Head of caudate nucleus (tissue), 42 donors: ENCODE data around the gene RAB1A.

Experiments
- DNase-seq, 42 donors: peaks; one replicate each; pipeline versions ENCODE4 v3.0.0 to v3.0.0-alpha.2; 2020 to 2021; ENCODE audit warnings: mixed read lengths in 7 of 42
- intact Hi-C: fragments of 100-400 bp; cut with DNase I; formaldehyde crosslinking; loops from one replicate; pipeline ENCODE4 v1.15.0; 2022

RAB1A gene

DNA sequence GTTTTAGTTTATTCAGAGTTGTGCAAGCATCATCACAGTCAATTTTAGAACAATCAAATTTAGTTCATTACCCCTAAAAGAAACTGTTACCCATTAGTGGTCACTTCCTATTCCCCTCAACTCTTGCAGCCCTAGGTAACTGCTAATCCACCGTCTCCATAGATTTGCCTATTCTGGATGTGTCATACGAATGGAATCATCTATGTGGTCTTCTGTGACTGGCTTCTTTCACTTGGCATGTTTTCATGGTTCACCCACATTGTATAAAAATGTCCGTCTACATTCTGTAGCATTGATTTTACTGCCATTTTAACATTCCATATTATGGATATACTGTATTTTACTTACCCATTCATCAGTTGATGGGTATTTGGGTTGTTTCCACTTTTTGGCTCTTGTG, 79.0 kb downstream of the RAB1A start:
- intact Hi-C loops: loop anchor here (10.0 kb wide), 2 partner anchors 56 to 174 kb away; partner anchors contain the start of gene ACTR2
- no peak for DNase-seq

- intact Hi-C loops: no loop called here
- no peak for DNase-seq
Measured at GRCh38 chr2:65049010-65049639, 80.8 kb downstream of the RAB1A start.

DNA sequence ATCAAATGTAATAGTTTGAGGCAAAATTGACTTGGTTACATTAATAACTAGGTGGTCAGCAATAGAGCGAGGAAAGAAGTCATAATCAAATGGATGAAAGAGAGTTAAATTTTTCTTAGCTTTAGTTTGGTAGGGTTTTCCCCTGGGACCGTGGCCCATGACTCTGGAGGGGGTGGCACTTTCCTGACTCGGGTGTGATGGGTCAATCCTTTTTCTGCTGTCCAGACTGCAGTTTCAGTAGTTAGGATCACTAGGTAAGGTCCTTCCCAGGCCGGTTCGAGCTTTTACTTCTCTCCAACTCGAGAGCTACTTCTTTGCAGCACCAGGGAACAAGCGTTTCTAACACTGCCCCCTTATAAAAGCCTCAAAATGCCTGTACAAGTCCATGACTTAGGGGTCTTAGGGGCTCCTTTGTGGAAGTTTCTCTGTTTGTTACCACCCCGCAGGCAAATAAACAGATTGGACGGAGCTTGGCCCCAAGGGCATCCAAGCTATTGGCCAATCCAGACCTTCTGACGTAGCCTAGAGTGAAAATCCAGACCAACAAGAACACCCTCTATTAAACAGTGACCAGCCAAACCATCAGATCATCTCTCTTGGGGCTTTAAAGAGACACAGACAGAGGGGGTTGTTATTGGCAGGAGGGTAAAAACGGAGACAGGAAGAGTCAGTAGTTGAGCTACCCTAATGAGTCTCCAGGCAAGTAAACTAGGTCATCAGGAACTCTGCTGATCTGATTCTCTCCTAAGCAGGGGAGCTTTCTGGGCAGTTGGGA, 83.1 kb downstream of the RAB1A start:
- intact Hi-C loops: no loop called here
- DNase-seq: no peak

DNA sequence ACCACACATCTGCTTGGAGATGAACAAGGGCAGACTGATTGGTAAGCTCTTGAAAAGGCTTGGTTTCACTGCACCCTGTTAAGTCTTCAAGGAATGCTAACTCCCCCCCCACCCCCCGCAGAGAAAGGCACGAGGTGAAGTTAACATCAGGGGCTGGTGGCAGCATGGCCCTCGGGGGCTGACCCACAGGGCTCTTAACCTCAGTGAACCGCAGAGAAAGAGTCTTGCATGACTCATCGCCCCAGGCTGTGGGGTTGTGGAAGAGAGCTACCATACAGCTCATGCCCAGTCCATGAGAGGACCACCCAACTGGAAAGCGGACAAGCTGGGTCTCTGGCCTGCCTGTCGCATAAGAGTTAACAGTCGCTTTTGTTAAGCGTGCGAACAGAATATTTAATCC, 84.3 kb downstream of the RAB1A start:
- intact Hi-C loops: no loop called here
- no peak for DNase-seq

- DNase-seq: no peak
- intact Hi-C loops: no loop called here
Measured at GRCh38 chr2:65044097-65044735, 85.7 kb downstream of the RAB1A start.

DNA sequence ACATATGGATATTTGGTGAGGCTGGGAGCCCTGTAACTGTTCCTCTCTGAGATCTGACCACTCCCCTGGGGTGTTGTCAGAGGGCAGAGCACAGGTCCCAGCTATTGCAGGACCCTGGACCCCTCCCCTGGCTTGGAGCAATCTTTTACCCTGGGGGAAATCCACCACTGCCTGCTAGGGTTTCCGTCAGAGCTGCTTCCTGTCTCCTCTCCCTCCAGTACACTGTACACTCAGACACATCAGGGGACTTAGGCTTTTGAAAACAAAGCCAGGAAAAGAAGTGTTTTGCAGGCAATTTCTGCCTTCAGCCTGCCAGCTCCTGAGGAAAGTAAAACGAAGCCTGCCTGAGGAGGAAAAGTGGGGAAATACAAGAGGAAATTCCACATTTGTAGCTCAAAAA, 86.9 kb downstream of the RAB1A start:
- intact Hi-C loops: no loop called here
- DNase-seq: no peak

GRCh38 chr2:65040400-65041261, 89.3 kb downstream of the RAB1A start:
- DNase-seq: peak; percentile 73 to 96 (median 89)
- intact Hi-C loops: loop anchor here (2.0 kb wide), 1 partner anchor 124 kb away; no protein-coding TSS in a partner anchor

DNA sequence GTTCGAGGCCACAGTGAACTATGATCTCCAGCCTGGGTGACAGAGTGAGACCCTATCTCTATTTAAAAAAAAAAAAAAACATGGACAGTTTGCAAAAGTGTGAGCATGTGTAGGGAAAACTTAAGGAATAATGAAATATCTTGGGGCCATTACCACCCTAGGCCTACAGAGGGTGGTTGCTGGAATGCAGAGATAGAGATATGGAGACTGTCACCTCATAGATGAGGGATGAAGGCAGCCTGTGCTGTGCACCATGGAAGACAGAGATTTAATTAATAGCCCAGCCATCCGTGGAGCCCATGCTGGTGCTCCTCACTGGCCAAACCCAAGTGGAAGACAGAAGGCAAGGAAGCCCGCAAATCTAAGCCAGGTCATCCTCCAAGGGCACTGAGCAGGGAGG, 90.3 kb downstream of the RAB1A start:
- DNase-seq: no peak
- intact Hi-C loops: loop anchor here (2.0 kb wide), 1 partner anchor 123 kb away; no protein-coding TSS in a partner anchor

- DNase-seq: no peak
- intact Hi-C loops: no loop called here
Measured at GRCh38 chr2:65037178-65037577, 92.7 kb downstream of the RAB1A start.
